Breast epithelium (tissue), 4 donors: ENCODE results near the gene PPP3R2. TPM values are rescaled to one million over a fixed set of nuclear protein-coding genes. Genes with fewer than 3 reads are reported as not detected.
"Not testable (repeated sequence)": the region's sequence is repeated elsewhere in the genome, so short reads cannot be mapped to it uniquely, and the experiment has no call there.

Experiments
- DNase-seq, 2 donors: peaks; one replicate each; pipeline ENCODE4 v3.0.0-alpha.2; 2019; ENCODE audit warnings: low spot score in 2 of 2
- H3K27ac ChIP-seq, 2 donors: fragments of 200-600 bp; sonication (generic) in 1 of 2; one replicate each; pipeline ENCODE4 v1.5.1; 2016 to 2019; ENCODE audit warnings: mild to moderate bottlenecking in 1 of 2
- H3K27me3 ChIP-seq, 2 donors: fragments of 200-600 bp; sonication (generic) in 1 of 2; one replicate each; pipeline versions ENCODE4 v1.5.1 to v1.6.0; 2017 to 2019; ENCODE audit warnings: control low read depth in 1 of 2, mild to moderate bottlenecking in 1 of 2
- H3K36me3 ChIP-seq: fragments of 200-600 bp; one replicate; pipeline ENCODE4 v1.5.1; 2019
- H3K4me1 ChIP-seq, 2 donors: fragments of 200-600 bp; sonication (generic); one replicate each; pipeline ENCODE4 v1.5.1; 2016 to 2019; ENCODE audit warnings: control low read depth in 1 of 2
- H3K4me3 ChIP-seq, 3 donors: fragments of 200-600 bp; sonication (generic); 1 replicate in 2 of 3; 2 replicates in 1 of 3; pipeline ENCODE4 v1.5.1; 2016 to 2019; ENCODE audit warnings: mild to moderate bottlenecking in 3 of 3, moderate library complexity in 2 of 3
- H3K9me3 ChIP-seq, 2 donors: fragments of 200-600 bp; sonication (generic) in 1 of 2; one replicate each; pipeline ENCODE4 v1.5.1; 2016 to 2019; ENCODE audit warnings: control low read depth in 1 of 2
- CTCF ChIP-seq, 3 donors: fragments of 450-650 bp; IDR thresholded peaks; one replicate each; pipeline ENCODE4 v1.5.1; 2016 to 2017; ENCODE audit warnings: antibody characterized with exemption in 3 of 3, mild to moderate bottlenecking in 3 of 3, moderate library complexity in 3 of 3
- POLR2A ChIP-seq: fragments of 450-650 bp; IDR thresholded peaks from one replicate; pipeline ENCODE4 v1.6.1; 2016; ENCODE audit warnings: antibody characterized with exemption, mild to moderate bottlenecking, moderate library complexity
- POLR2AphosphoS5 ChIP-seq, 3 donors: sonication (generic); formaldehyde crosslinking; IDR thresholded peaks; one replicate each; pipeline ENCODE4 v1.6.1; 2017; ENCODE audit warnings: antibody characterized with exemption in 3 of 3
- intact Hi-C: fragments of 100-400 bp; cut with DNase I; formaldehyde crosslinking; loops from one replicate; pipeline ENCODE4 v1.15.1; 2023; ENCODE audit warnings: low total_unique reads
- total RNA-seq, 3 donors: library from RNA; depleted of rRNA; stranded (reverse); fragments of >200 nt; gene quantifications; one replicate each; pipeline ENCODE4 v1.1.0, GENCODE V29; 2016

Gene PPP3R2
- total RNA-seq, 3 donors from 2014 or later: not detected

DNA sequence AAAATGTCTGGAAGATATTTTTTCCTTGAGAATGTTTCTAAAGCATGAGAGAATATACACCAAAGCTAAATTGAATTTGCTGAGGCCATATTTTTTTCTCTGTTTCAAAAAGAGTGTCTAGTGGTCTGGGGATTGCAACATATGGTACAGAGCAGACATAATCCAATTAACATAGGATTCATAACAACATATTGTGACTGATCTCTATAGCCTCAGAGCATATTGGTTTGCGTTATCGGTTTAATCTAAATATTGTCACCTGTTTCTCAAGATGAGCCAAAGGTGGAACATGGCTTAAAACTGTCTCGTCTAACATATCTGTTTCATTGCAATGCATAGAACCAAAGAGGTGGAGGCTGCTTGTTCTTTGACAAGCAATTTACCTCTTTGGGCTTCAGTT lies 3.9 kb downstream of the PPP3R2 start:
- DNase-seq: no peak
- Histone ChIP-seq H3K4me1 (no peaks in the 10 kb centered on the region), H3K27ac (no peak overlapping the region), H3K36me3 (no peaks in the 10 kb centered on the region), H3K4me3 (no peak overlapping the region), H3K9me3 (no peaks in the 10 kb centered on the region), H3K27me3 (no peaks in the 10 kb centered on the region)
- TF ChIP-seq POLR2A: no peak
- no peak for TF ChIP-seq POLR2AphosphoS5 (IDR thresholded peaks at IDR 0.05)
- TF ChIP-seq CTCF (IDR thresholded peaks at IDR 0.05): no peak
- intact Hi-C loops: no loop called here

GRCh38 chr9:101590074-101590473 lies 4.7 kb downstream of the PPP3R2 start:
- DNase-seq, intact Hi-C loops: not testable (repeated sequence)

GRCh38 chr9:101587332-101588043 lies 7.3 kb downstream of the PPP3R2 start:
- intact Hi-C loops: no loop called here
- TF ChIP-seq POLR2AphosphoS5 (IDR thresholded peaks at IDR 0.05) (no peak), POLR2A (no peak), CTCF (IDR thresholded peaks at IDR 0.05) (no peak)
- Histone ChIP-seq H3K4me3 (no peak overlapping the region), H3K27me3 (no peaks in the 10 kb centered on the region), H3K9me3 (no peaks in the 10 kb centered on the region), H3K27ac (no peak overlapping the region), H3K4me1 (no peaks in the 10 kb centered on the region), H3K36me3 (no peaks in the 10 kb centered on the region)
- DNase-seq: no peak

More at GRCh38 chr9:101590074-101590473, 4.7 kb downstream of the PPP3R2 start:
- not testable (repeated sequence) for H3K9me3 ChIP-seq, H3K27me3 ChIP-seq, H3K36me3 ChIP-seq, H3K4me3 ChIP-seq, H3K27ac ChIP-seq, H3K4me1 ChIP-seq

GRCh38 chr9:101586651-101587050 lies 8.1 kb downstream of the PPP3R2 start:
- H3K27me3 ChIP-seq: no peaks in the 10 kb centered on the region
- H3K4me1 ChIP-seq: no peaks in the 10 kb centered on the region
- intact Hi-C loops: no loop called here
- no peak overlapping the region for H3K4me3 ChIP-seq
- no peaks in the 10 kb centered on the region for H3K9me3 ChIP-seq
- no peak for DNase-seq
- H3K27ac ChIP-seq: no peak overlapping the region
- TF ChIP-seq POLR2AphosphoS5 (IDR thresholded peaks at IDR 0.05): no peak
- no peak for TF ChIP-seq POLR2A
- no peak for TF ChIP-seq CTCF (IDR thresholded peaks at IDR 0.05)
- H3K36me3 ChIP-seq: no peaks in the 10 kb centered on the region

DNA sequence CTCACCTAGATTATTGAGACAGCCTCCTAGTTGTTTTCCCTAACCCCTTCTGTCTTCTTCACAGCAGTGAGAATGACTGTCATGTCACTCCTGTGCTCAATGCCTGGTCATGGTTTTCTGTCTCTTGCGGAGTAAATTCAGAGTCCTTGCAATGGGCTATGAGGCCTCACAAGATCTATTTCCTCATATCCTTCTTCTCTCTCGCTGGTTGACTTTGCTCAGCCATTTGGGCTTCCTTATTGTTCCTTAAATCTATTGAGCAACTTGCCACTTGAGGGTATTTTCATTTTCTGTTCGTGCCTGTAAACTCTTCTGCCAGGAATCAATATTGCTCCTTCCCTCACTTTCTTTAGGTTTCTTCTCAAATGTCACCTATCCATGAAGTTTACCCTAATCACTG lies 9.0 kb downstream of the PPP3R2 start:
- H3K9me3 ChIP-seq: no peaks in the 10 kb centered on the region
- H3K4me3 ChIP-seq: no peak overlapping the region
- no peaks in the 10 kb centered on the region for H3K27me3 ChIP-seq
- no peaks in the 10 kb centered on the region for H3K36me3 ChIP-seq
- no peak overlapping the region for H3K27ac ChIP-seq
- TF ChIP-seq POLR2A (no peak), POLR2AphosphoS5 (IDR thresholded peaks at IDR 0.05) (no peak), CTCF (IDR thresholded peaks at IDR 0.05) (no peak)
- no peak for DNase-seq
- intact Hi-C loops: no loop called here
- H3K4me1 ChIP-seq: no peaks in the 10 kb centered on the region

GRCh38 chr9:101582553-101582952 lies 12.2 kb downstream of the PPP3R2 start:
- H3K4me1 ChIP-seq: no peaks in the 10 kb centered on the region
- TF ChIP-seq POLR2AphosphoS5 (IDR thresholded peaks at IDR 0.05) (no peak), CTCF (IDR thresholded peaks at IDR 0.05) (no peak)
- H3K27me3 ChIP-seq: no peaks in the 10 kb centered on the region
- intact Hi-C loops: no loop called here
- no peak for DNase-seq
- H3K4me3 ChIP-seq: no peak overlapping the region
- H3K27ac ChIP-seq: no peak overlapping the region
- H3K9me3 ChIP-seq: no peaks in the 10 kb centered on the region
- H3K36me3 ChIP-seq: no peaks in the 10 kb centered on the region
